Endothelial cell of umbilical vein (primary cell): Measurements from ENCODE around the gene SPACA6.

Source experiments
- GATA2 ChIP-seq: IDR thresholded peaks from 2 replicates; pipeline ENCODE4 v1.7.0; 2011; ENCODE audit warnings: low read depth, mild to moderate bottlenecking, moderate library complexity, mixed read lengths, low read length; ENCODE audit not compliant: insufficient read length, insufficient read depth
- JUN ChIP-seq: IDR thresholded peaks from 2 replicates; pipeline ENCODE4 v1.6.1; 2011; ENCODE audit warnings: borderline replicate concordance, low read depth; ENCODE audit not compliant: insufficient read length, insufficient read depth
- TF ChIP-seq, protein P1 (sequence below), 2 donors: IDR thresholded peaks; 1 replicate in 1 of 2; 2 replicates in 1 of 2; pipeline ENCODE4 v1.5.1; 2011; ENCODE audit warnings: low read length in 2 of 2, mild to moderate bottlenecking in 2 of 2, moderate library complexity in 2 of 2, control low read depth in 1 of 2, inconsistent platforms in 1 of 2, low read depth in 1 of 2; ENCODE audit not compliant: insufficient read depth in 1 of 2; ENCODE audit errors: extremely low read depth in 1 of 2

DNA sequence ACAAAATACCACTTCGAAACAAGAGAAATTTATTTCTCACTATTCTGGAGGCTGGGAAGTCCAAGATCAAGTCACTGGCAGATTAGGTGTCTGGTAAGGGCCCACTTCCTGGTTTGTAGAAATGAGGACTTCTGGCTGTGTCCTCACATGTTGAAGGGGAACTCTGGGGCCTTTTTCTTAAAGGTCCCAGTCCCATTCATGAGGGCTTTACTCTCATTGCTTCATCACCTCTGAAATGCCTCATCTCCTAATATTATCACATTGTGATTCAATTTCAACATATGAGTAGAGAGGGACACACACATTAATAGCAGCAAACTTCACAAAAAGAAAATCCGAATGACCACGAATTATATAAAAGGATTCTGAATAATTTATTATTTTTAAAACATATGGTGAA lies 24.9 kb upstream of the SPACA6 start:
- TF ChIP-seq, protein P1, sequence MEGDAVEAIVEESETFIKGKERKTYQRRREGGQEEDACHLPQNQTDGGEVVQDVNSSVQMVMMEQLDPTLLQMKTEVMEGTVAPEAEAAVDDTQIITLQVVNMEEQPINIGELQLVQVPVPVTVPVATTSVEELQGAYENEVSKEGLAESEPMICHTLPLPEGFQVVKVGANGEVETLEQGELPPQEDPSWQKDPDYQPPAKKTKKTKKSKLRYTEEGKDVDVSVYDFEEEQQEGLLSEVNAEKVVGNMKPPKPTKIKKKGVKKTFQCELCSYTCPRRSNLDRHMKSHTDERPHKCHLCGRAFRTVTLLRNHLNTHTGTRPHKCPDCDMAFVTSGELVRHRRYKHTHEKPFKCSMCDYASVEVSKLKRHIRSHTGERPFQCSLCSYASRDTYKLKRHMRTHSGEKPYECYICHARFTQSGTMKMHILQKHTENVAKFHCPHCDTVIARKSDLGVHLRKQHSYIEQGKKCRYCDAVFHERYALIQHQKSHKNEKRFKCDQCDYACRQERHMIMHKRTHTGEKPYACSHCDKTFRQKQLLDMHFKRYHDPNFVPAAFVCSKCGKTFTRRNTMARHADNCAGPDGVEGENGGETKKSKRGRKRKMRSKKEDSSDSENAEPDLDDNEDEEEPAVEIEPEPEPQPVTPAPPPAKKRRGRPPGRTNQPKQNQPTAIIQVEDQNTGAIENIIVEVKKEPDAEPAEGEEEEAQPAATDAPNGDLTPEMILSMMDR (IDR thresholded peaks at IDR 0.05; ENCODE audit: extremely low read depth in 1 of 2, insufficient read depth in 1 of 2, low read depth in 1 of 2, low read length in 2 of 2): no peak
- TF ChIP-seq GATA2: no peak
- TF ChIP-seq JUN: no peak
